ENCODE results near the gene DPP6. TPM values are rescaled to one million over a fixed set of nuclear protein-coding genes. Genes with fewer than 3 reads are reported as not detected.

The DPP6 gene
- polyA plus RNA-seq, 1 donor (not counting 4 experiments of a cell fraction or from before 2014, with no cell fraction given): not detected

GRCh38 chr7:154906201-154906600 is 854.0 kb downstream of the DPP6 start:
- Histone ChIP-seq H3K27ac (ENCODE audit: control insufficient read depth, insufficient read depth, low read length) (no peak overlapping the region), H3K9me3 (ENCODE audit: control insufficient read depth, low read depth, low read length) (peaks cover 2% of the 10 kb centered on the region), H3K4me1 (ENCODE audit: control insufficient read depth, extremely low read depth, insufficient read depth, low read length) (no peaks in the 10 kb centered on the region), H3K9me1 (ENCODE audit: control insufficient read depth, extremely low read depth, insufficient read depth, low read length) (no peaks in the 10 kb centered on the region), H2AFZ (ENCODE audit: control insufficient read depth, low read length) (no peak overlapping the region), H3K79me2 (ENCODE audit: control insufficient read depth, insufficient read depth, low read length) (no peaks in the 10 kb centered on the region), H3K9ac (ENCODE audit: control insufficient read depth, extremely low read depth, insufficient read depth, low read length) (no peak overlapping the region), H3K4me2 (ENCODE audit: control insufficient read depth, extremely low read depth, insufficient read depth, low read depth, low read length) (no peak overlapping the region), H3K36me3 (ENCODE audit: control insufficient read depth in 2 of 2, extremely low read depth in 1 of 2, insufficient read depth in 2 of 2, low read length in 2 of 2) (no peaks in the 10 kb centered on the region), H3K4me3 (ENCODE audit: control insufficient read depth in 2 of 3, extremely low read depth in 1 of 3, insufficient read depth in 2 of 3, low read depth in 1 of 3, low read length in 3 of 3) (no peak overlapping the region), H3K27me3 (ENCODE audit: control insufficient read depth, extremely low read depth, insufficient read depth, low read length) (no peaks in the 10 kb centered on the region), H4K20me1 (ENCODE audit: control insufficient read depth, extremely low read depth, insufficient read depth, low read length) (no peaks in the 10 kb centered on the region)
- no peak for DNase-seq (ENCODE audit: low read depth, low spot score)
- no peak for FAIRE-seq
- TF ChIP-seq EZH2 (IDR thresholded peaks at IDR 0.05; ENCODE audit: low read length) (no peak), CTCF (optimal IDR thresholded peaks at IDR 0.05 in 1 of 3, IDR thresholded peaks at IDR 0.05 in 1 of 3, conservative IDR thresholded peaks at IDR 0.05 in 1 of 3; ENCODE audit: extremely low read depth in 1 of 3, insufficient read depth in 2 of 3, low read length in 3 of 3) (no peak)
- dilution Hi-C loops (cut with MboI; ENCODE audit: extremely low pct_ligation_motif_present, low sequenced_read_pairs): no loop called here

- FAIRE-seq: no peak
- H3K79me2 ChIP-seq (ENCODE audit: control insufficient read depth, insufficient read depth, low read length): no peaks in the 10 kb centered on the region
- no peak overlapping the region for H3K4me2 ChIP-seq (ENCODE audit: control insufficient read depth, extremely low read depth, insufficient read depth, low read depth, low read length)
- H3K4me1 ChIP-seq (ENCODE audit: control insufficient read depth, extremely low read depth, insufficient read depth, low read length): no peaks in the 10 kb centered on the region
- DNase-seq (ENCODE audit: low read depth, low spot score): no peak
- H4K20me1 ChIP-seq (ENCODE audit: control insufficient read depth, extremely low read depth, insufficient read depth, low read length): no peaks in the 10 kb centered on the region
- H3K27me3 ChIP-seq (ENCODE audit: control insufficient read depth, extremely low read depth, insufficient read depth, low read length): no peaks in the 10 kb centered on the region
- TF ChIP-seq EZH2 (IDR thresholded peaks at IDR 0.05; ENCODE audit: low read length): no peak
- TF ChIP-seq CTCF (optimal IDR thresholded peaks at IDR 0.05 in 1 of 3, IDR thresholded peaks at IDR 0.05 in 1 of 3, conservative IDR thresholded peaks at IDR 0.05 in 1 of 3; ENCODE audit: extremely low read depth in 1 of 3, insufficient read depth in 2 of 3, low read length in 3 of 3): no peak
- peaks cover 2% of the 10 kb centered on the region for H3K9me3 ChIP-seq (ENCODE audit: control insufficient read depth, low read depth, low read length)
- dilution Hi-C loops (cut with MboI; ENCODE audit: extremely low pct_ligation_motif_present, low sequenced_read_pairs): no loop called here
- no peaks in the 10 kb centered on the region for H3K9me1 ChIP-seq (ENCODE audit: control insufficient read depth, extremely low read depth, insufficient read depth, low read length)
- H2AFZ ChIP-seq (ENCODE audit: control insufficient read depth, low read length): no peak overlapping the region
- no peaks in the 10 kb centered on the region for H3K36me3 ChIP-seq (ENCODE audit: control insufficient read depth in 2 of 2, extremely low read depth in 1 of 2, insufficient read depth in 2 of 2, low read length in 2 of 2)
- H3K9ac ChIP-seq (ENCODE audit: control insufficient read depth, extremely low read depth, insufficient read depth, low read length): no peak overlapping the region
- H3K4me3 ChIP-seq (ENCODE audit: control insufficient read depth in 2 of 3, extremely low read depth in 1 of 3, insufficient read depth in 2 of 3, low read depth in 1 of 3, low read length in 3 of 3): no peak overlapping the region
- H3K27ac ChIP-seq (ENCODE audit: control insufficient read depth, insufficient read depth, low read length): no peak overlapping the region
These were observed 854.6 kb downstream of the DPP6 start for GRCh38 chr7:154906736-154907355.

Data from keratinocyte (primary cell).